PC-9 (cell line): ENCODE measurements around the gene MCF2L.

Experiments
- CTCF ChIP-seq: fragments of 200-600 bp; sonication (generic); conservative IDR thresholded peaks from 2 replicates; pipeline ENCODE4 v1.6.1; 2017; ENCODE audit warnings: mixed run types, antibody characterized with exemption, mild to moderate bottlenecking, moderate library complexity
- EZH2 ChIP-seq: fragments of 200-600 bp; sonication (generic); IDR thresholded peaks from 2 replicates; pipeline ENCODE4 v1.8.0; 2017; ENCODE audit warnings: antibody characterized with exemption, low read depth

GRCh38 chr13:113118261-113119021 lies 149.4 kb downstream of the MCF2L start:
- TF ChIP-seq CTCF, result no peak
- TF ChIP-seq EZH2, result no peak
